A549 (cell line): ENCODE measurements around the gene ACAN.

Source experiments
- CEBPB ChIP-seq, 2 experiments: fragments of >200 bp in 1 of 2; sonication (Bioruptor Twin) in 1 of 2; formaldehyde crosslinking in 1 of 2; IDR thresholded peaks; 2 replicates each; pipeline ENCODE4 v1.6.1; 2012 to 2016
- MAFK ChIP-seq: fragments of 450-650 bp; IDR thresholded peaks from 2 replicates; pipeline ENCODE4 v1.6.1; 2014; ENCODE audit not compliant: partially characterized antibody
- MYC ChIP-seq: IDR thresholded peaks from 2 replicates; pipeline ENCODE4 v1.6.1; 2012; ENCODE audit warnings: mild to moderate bottlenecking, inconsistent platforms, low read length, improper control_type of control experiment, borderline replicate concordance
- PBX3 ChIP-seq: IDR thresholded peaks from 2 replicates; pipeline ENCODE4 v1.6.1; 2012
- POLR2A ChIP-seq: IDR thresholded peaks from 2 replicates; pipeline ENCODE4 v1.6.1; 2012; ENCODE audit warnings: mild to moderate bottlenecking, low read length
- TF ChIP-seq, protein P1 (sequence below): fragments of >200 bp; sonication (Bioruptor Twin); formaldehyde crosslinking; IDR thresholded peaks from 3 replicates; pipeline ENCODE4 v1.5.1; 2016

- no peak for TF ChIP-seq POLR2A
- TF ChIP-seq, protein P1, sequence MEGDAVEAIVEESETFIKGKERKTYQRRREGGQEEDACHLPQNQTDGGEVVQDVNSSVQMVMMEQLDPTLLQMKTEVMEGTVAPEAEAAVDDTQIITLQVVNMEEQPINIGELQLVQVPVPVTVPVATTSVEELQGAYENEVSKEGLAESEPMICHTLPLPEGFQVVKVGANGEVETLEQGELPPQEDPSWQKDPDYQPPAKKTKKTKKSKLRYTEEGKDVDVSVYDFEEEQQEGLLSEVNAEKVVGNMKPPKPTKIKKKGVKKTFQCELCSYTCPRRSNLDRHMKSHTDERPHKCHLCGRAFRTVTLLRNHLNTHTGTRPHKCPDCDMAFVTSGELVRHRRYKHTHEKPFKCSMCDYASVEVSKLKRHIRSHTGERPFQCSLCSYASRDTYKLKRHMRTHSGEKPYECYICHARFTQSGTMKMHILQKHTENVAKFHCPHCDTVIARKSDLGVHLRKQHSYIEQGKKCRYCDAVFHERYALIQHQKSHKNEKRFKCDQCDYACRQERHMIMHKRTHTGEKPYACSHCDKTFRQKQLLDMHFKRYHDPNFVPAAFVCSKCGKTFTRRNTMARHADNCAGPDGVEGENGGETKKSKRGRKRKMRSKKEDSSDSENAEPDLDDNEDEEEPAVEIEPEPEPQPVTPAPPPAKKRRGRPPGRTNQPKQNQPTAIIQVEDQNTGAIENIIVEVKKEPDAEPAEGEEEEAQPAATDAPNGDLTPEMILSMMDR: no peak
- TF ChIP-seq PBX3: no peak
- no peak for TF ChIP-seq MAFK
- no peak for TF ChIP-seq CEBPB (IDR thresholded peaks at IDR 0.05)
- no peak for TF ChIP-seq MYC
These were observed 110.6 kb downstream of the ACAN start for GRCh38 chr15:88913850-88914169.
